Right atrium auricular region (tissue), 2 donors: ENCODE results near the gene ADAMTS16. TPM values are rescaled to one million over a fixed set of nuclear protein-coding genes. Genes with fewer than 3 reads are reported as not detected.
A peak's percentile ranks its signal among the peaks of the same experiment; 100 is the strongest.

ENCODE experiments used
- DNase-seq: peaks from one replicate; pipeline ENCODE4 v3.0.0-alpha.2; 2019; ENCODE audit warnings: low spot score
- H3K27ac ChIP-seq, 2 donors: fragments of 200-600 bp; sonication (generic); 1 replicate in 1 of 2; 2 replicates in 1 of 2; pipeline ENCODE4 v1.5.1; 2016 to 2019
- H3K27me3 ChIP-seq, 2 donors: fragments of 200-600 bp; sonication (generic); one replicate each; pipeline versions ENCODE4 v1.5.1 to v1.6.0; 2017 to 2019
- H3K36me3 ChIP-seq: fragments of 200-600 bp; sonication (generic); one replicate; pipeline ENCODE4 v1.5.1; 2016
- H3K4me1 ChIP-seq, 2 donors: fragments of 200-600 bp; sonication (generic); one replicate each; pipeline versions ENCODE4 v1.5.1 to v1.6.0; 2017 to 2019
- H3K4me3 ChIP-seq, 2 donors: fragments of 200-600 bp; sonication (generic); 1 replicate in 1 of 2; 2 replicates in 1 of 2; pipeline ENCODE4 v1.5.1; 2017 to 2019; ENCODE audit warnings: mild to moderate bottlenecking in 1 of 2, moderate library complexity in 1 of 2
- H3K9me3 ChIP-seq, 2 donors: fragments of 200-600 bp; sonication (generic); one replicate each; pipeline ENCODE4 v1.5.1; 2019
- CTCF ChIP-seq, 2 donors: fragments of 200-600 bp; sonication (generic); IDR thresholded peaks; one replicate each; pipeline ENCODE4 v1.5.1; 2019; ENCODE audit warnings: antibody characterized with exemption in 2 of 2
- total RNA-seq, 2 donors: library from RNA; depleted of rRNA; stranded (reverse); fragments of >200 nt; gene quantifications; one replicate each; pipeline ENCODE4 v1.1.0, GENCODE V29; 2016

ADAMTS16 gene
- total RNA-seq, 2 donors from 2014 or later: not detected

- no peak overlapping the region for H3K27ac ChIP-seq
- peak overlapping the region in 1 of 2 donors; percentile 39 for H3K4me3 ChIP-seq
- peaks cover 7 to 8% of the 10 kb centered on the region in 2 donors for H3K27me3 ChIP-seq
Measured at GRCh38 chr5:5140479-5141338, 579 bp downstream of the ADAMTS16 start.

GRCh38 chr5:5141339-5141599 lies 1.1 kb downstream of the ADAMTS16 start:
- H3K9me3 ChIP-seq: no peaks in the 10 kb centered on the region
- H3K36me3 ChIP-seq: no peaks in the 10 kb centered on the region
- no peak overlapping the region for H3K27ac ChIP-seq
- no peak for TF ChIP-seq CTCF (IDR thresholded peaks at IDR 0.05)
- peaks cover 0 to 23% of the 10 kb centered on the region in 2 donors for H3K4me1 ChIP-seq
- H3K27me3 ChIP-seq: peaks cover 7 to 8% of the 10 kb centered on the region in 2 donors
- no peak overlapping the region for H3K4me3 ChIP-seq
- no peak for DNase-seq

More at GRCh38 chr5:5140479-5141338, 579 bp downstream of the ADAMTS16 start:
- Histone ChIP-seq H3K4me1 (peaks cover 0 to 23% of the 10 kb centered on the region in 2 donors), H3K36me3 (no peaks in the 10 kb centered on the region), H3K9me3 (no peaks in the 10 kb centered on the region)
- TF ChIP-seq CTCF (IDR thresholded peaks at IDR 0.05): no peak
- DNase-seq: no peak

GRCh38 chr5:5141625-5142525 lies 1.7 kb downstream of the ADAMTS16 start:
- H3K9me3 ChIP-seq: no peaks in the 10 kb centered on the region
- H3K4me3 ChIP-seq: no peak overlapping the region
- no peak overlapping the region for H3K27ac ChIP-seq
- DNase-seq: peak; percentile 66
- H3K36me3 ChIP-seq: no peaks in the 10 kb centered on the region
- peaks cover 0 to 23% of the 10 kb centered on the region in 2 donors for H3K4me1 ChIP-seq
- H3K27me3 ChIP-seq: peaks cover 7 to 8% of the 10 kb centered on the region in 2 donors
- TF ChIP-seq CTCF (IDR thresholded peaks at IDR 0.05): peak; percentile 76 to 85

GRCh38 chr5:5144441-5144840 lies 4.3 kb downstream of the ADAMTS16 start:
- Histone ChIP-seq H3K27ac (no peak overlapping the region), H3K36me3 (no peaks in the 10 kb centered on the region), H3K9me3 (no peaks in the 10 kb centered on the region), H3K4me3 (no peak overlapping the region), H3K4me1 (peaks cover 0 to 21% of the 10 kb centered on the region in 2 donors), H3K27me3 (peaks cover 7 to 8% of the 10 kb centered on the region in 2 donors)
- TF ChIP-seq CTCF (IDR thresholded peaks at IDR 0.05): no peak
- no peak for DNase-seq

GRCh38 chr5:5145651-5146529 lies 5.8 kb downstream of the ADAMTS16 start:
- H3K4me3 ChIP-seq: no peak overlapping the region
- H3K9me3 ChIP-seq: no peaks in the 10 kb centered on the region
- no peak overlapping the region for H3K27ac ChIP-seq
- H3K27me3 ChIP-seq: no peaks in the 10 kb centered on the region
- no peak for TF ChIP-seq CTCF (IDR thresholded peaks at IDR 0.05)
- H3K4me1 ChIP-seq: peaks cover 0 to 7% of the 10 kb centered on the region in 2 donors
- DNase-seq: no peak
- no peaks in the 10 kb centered on the region for H3K36me3 ChIP-seq
